Measurements from ENCODE around the gene FAM9C. TPM values are rescaled to one million over a fixed set of nuclear protein-coding genes. Genes with fewer than 3 reads are reported as not detected.

FAM9C gene
- total RNA-seq (not detected), total RNA-seq (0 to 0.77 (median 0.06) reads per million in 172 experiments)
- 0.05 TPM for polyA plus RNA-seq (2013, experiment 1 of 2)
- polyA plus RNA-seq (2013, experiment 2 of 2), result 0.01 TPM

- Mint-ChIP-seq H3K36me3 (ENCODE audit: low read depth) (no peaks in the 10 kb centered on the region), H3K27ac (no peak within 1 kb of the TSS), H3K9me3 (no peaks in the 10 kb centered on the region), H3K4me1 (ENCODE audit: low read depth) (peaks cover 55% of the 10 kb centered on the region), H3K27me3 (no peaks in the 10 kb centered on the region), H3K4me3 (no peak within 1 kb of the TSS)
- Histone ChIP-seq H3K27ac (ENCODE audit: low read depth in 1 of 2, low read length in 2 of 2) (no peak within 1 kb of the TSS), H3K36me3 (ENCODE audit: insufficient read depth, low read length) (no peaks in the 10 kb centered on the region), H3K9me3 (ENCODE audit: control insufficient read depth in 1 of 2, insufficient read depth in 1 of 2, low read length in 2 of 2) (no peaks in the 10 kb centered on the region), H3K4me3 (ENCODE audit: low read length) (no peak within 1 kb of the TSS), H3K4me1 (ENCODE audit: insufficient read depth, low read length) (peaks cover 21% of the 10 kb centered on the region), H3K27me3 (ENCODE audit: control insufficient read depth in 1 of 2, insufficient read depth in 2 of 2, low read length in 2 of 2) (no peaks in the 10 kb centered on the region)
- POLR2A ChIA-PET, result interaction anchor here (2.9 kb wide), 1 partner anchor 14 kb away, joined by 18 read pairs; no protein-coding TSS in a partner anchor
- ATAC-seq (ENCODE audit: poor library complexity) (no peak), DNase-seq (no peak)
- CTCF ChIA-PET, result interaction anchor here (2.9 kb wide), 1 partner anchor 14 kb away, joined by 8 read pairs; no protein-coding TSS in a partner anchor
- no peak for TF ChIP-seq CTCF (IDR thresholded peaks at IDR 0.05)
- intact Hi-C loops (cut with DNase I, micrococcal nuclease), result no loop called here
Observed at GRCh38 chrX:13044441-13044840, at the start of gene FAM9C. Gene FAM9C, minus strand, starts transcription at chrX:13044620. Its CDS starts 831 bp downstream, at chrX:13043789.

- peak in 5 of 14 experiments; percentile 25 to 63 (median 44) for DNase-seq
- no peaks in the 10 kb centered on the region for H3K27me3 Mint-ChIP-seq
- ChIA-PET CTCF (interaction anchor here (1.0 to 5.6 kb wide), 7 partner anchors 118 to 396 kb away, joined by 3 to 72 read pairs (median 27); partner anchors contain the start of gene TMSB4X), POLR2A (interaction anchor here (1.8 to 14.0 kb wide), 6 partner anchors 42 to 380 kb away, joined by 9 to 1205 read pairs (median 51); partner anchors contain the start of gene TMSB4X)
- H3K27me3 ChIP-seq (ENCODE audit: control insufficient read depth in 1 of 2, insufficient read depth in 2 of 2, low read length in 2 of 2), result no peaks in the 10 kb centered on the region
- H3K27ac Mint-ChIP-seq, result peak overlapping the region; percentile 95
- H3K9me3 ChIP-seq (ENCODE audit: control insufficient read depth in 1 of 2, insufficient read depth in 1 of 2, low read length in 2 of 2), result no peaks in the 10 kb centered on the region
- H3K36me3 Mint-ChIP-seq (ENCODE audit: low read depth), result no peaks in the 10 kb centered on the region
- peak overlapping the region; percentile 66 for H3K4me3 Mint-ChIP-seq
- intact Hi-C loops (cut with DNase I, micrococcal nuclease), result loop anchor here (2.0 to 5.0 kb wide), 4 partner anchors 34 to 393 kb away; no protein-coding TSS in a partner anchor
- peak overlapping the region; percentile 34 for H3K4me3 ChIP-seq (ENCODE audit: low read length)
- H3K4me1 Mint-ChIP-seq (ENCODE audit: low read depth), result peaks cover 87% of the 10 kb centered on the region
- TF ChIP-seq CTCF (IDR thresholded peaks at IDR 0.05), result no peak
- H3K9me3 Mint-ChIP-seq, result no peaks in the 10 kb centered on the region
- peak overlapping the region; percentile 58 to 85 for H3K27ac ChIP-seq (ENCODE audit: low read depth in 1 of 2, low read length in 2 of 2)
- ATAC-seq (ENCODE audit: poor library complexity), result peak; percentile 39
- no peaks in the 10 kb centered on the region for H3K36me3 ChIP-seq (ENCODE audit: insufficient read depth, low read length)
- peaks cover 60% of the 10 kb centered on the region for H3K4me1 ChIP-seq (ENCODE audit: insufficient read depth, low read length)
Observed at GRCh38 chrX:13093529-13094140, 49.2 kb upstream of the FAM9C start.

- H3K27ac ChIP-seq (ENCODE audit: low read depth in 1 of 2, low read length in 2 of 2), result peak overlapping the region; percentile 80 to 85
- no peak for TF ChIP-seq CTCF (IDR thresholded peaks at IDR 0.05)
- H3K4me1 ChIP-seq (ENCODE audit: insufficient read depth, low read length), result peaks cover 72% of the 10 kb centered on the region
- Mint-ChIP-seq H3K4me3 (peak overlapping the region; percentile 66), H3K27ac (peak overlapping the region; percentile 95), H3K27me3 (no peaks in the 10 kb centered on the region), H3K9me3 (no peaks in the 10 kb centered on the region), H3K4me1 (ENCODE audit: low read depth) (peaks cover 87% of the 10 kb centered on the region), H3K36me3 (ENCODE audit: low read depth) (no peaks in the 10 kb centered on the region)
- intact Hi-C loops (cut with DNase I, micrococcal nuclease), result loop anchor here (1.0 to 5.0 kb wide), 6 partner anchors 35 to 396 kb away; no protein-coding TSS in a partner anchor
- peak; percentile 72 for ATAC-seq (ENCODE audit: poor library complexity)
- no peaks in the 10 kb centered on the region for H3K27me3 ChIP-seq (ENCODE audit: control insufficient read depth in 1 of 2, insufficient read depth in 2 of 2, low read length in 2 of 2)
- H3K4me3 ChIP-seq (ENCODE audit: low read length), result peak overlapping the region; percentile 34
- H3K9me3 ChIP-seq (ENCODE audit: control insufficient read depth in 1 of 2, insufficient read depth in 1 of 2, low read length in 2 of 2), result no peaks in the 10 kb centered on the region
- DNase-seq, result peak; percentile 52 to 95 (median 74)
- POLR2A ChIA-PET, result interaction anchor here (1.0 to 14.0 kb wide), 17 partner anchors 9 to 395 kb away, joined by 3 to 1205 read pairs (median 18); partner anchors contain the start of gene TMSB4X
- H3K36me3 ChIP-seq (ENCODE audit: insufficient read depth, low read length), result no peaks in the 10 kb centered on the region
- CTCF ChIA-PET, result interaction anchor here (0.8 to 5.6 kb wide), 32 partner anchors 9 to 397 kb away, joined by 3 to 72 read pairs (median 7); partner anchors contain the start of genes TLR8 and TMSB4X
Observed at GRCh38 chrX:13092455-13092941, 48.1 kb upstream of the FAM9C start.
